Neuron (in vitro differentiated cells): ENCODE measurements around the gene SGMS1.

Experiments used
- H2AFZ ChIP-seq: one replicate; pipeline ENCODE4 v1.6.1; 2013; ENCODE audit warnings: low read depth, mild to moderate bottlenecking, inconsistent platforms, low read length, moderate library complexity
- H3K27me3 ChIP-seq: one replicate; pipeline ENCODE4 v1.6.1; 2013; ENCODE audit warnings: low read length; ENCODE audit not compliant: insufficient read depth
- H3K36me3 ChIP-seq: one replicate; pipeline ENCODE4 v1.6.1; 2013; ENCODE audit warnings: low read length; ENCODE audit not compliant: insufficient read depth
- H3K4me1 ChIP-seq: one replicate; pipeline ENCODE4 v1.6.1; 2013; ENCODE audit warnings: low read length; ENCODE audit not compliant: insufficient read depth
- H3K4me3 ChIP-seq: 2 replicates; pipeline ENCODE4 v1.5.1; 2013; ENCODE audit warnings: mild to moderate bottlenecking, low read length, moderate library complexity
- H3K9me3 ChIP-seq: one replicate; pipeline ENCODE4 v1.6.1; 2013; ENCODE audit warnings: low read length

Gene SGMS1

DNA sequence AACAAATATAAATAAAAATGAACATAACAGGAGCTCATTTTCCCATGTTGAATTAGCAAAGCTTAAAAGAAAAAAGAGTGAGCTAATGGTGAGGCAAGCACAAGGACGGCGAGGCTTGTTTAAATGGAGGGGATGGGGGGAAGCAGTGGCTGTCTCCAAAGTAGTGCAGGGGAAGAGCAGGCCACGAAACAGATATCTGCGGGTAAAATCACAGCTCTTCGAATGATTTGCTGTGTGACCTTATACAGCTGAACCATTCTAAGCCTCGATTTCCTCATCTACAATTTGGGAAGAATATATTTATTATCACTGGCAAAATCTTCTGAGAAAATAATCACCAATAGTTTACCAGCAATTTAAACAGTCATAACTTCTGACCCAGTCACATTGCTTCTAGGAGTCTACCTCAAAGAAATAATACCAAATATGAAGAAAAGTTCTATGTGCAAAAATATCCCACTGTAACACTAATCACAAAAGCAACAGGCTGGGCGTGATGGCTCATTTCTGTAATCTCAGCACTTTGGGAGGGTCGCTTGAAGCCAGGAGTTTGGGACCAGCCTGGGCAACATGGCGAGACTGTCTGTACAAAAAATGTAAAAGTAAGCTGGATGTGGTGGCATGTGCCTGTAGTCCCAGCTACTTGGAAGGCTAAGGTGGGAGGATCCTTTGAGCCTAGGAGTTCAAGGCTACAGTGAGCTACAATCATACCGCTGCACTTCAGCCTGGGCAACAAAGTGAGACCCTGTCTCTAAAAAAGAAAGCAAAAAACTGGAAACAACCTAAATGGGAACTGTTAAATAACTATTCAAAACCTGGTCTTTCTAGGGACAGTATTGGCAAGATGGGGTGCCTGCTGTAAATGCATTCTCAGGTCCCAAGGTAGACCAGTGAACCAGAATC is 309.3 kb downstream of the SGMS1 start:
- H3K27me3 ChIP-seq: no peaks in the 10 kb centered on the region
- no peaks in the 10 kb centered on the region for H3K9me3 ChIP-seq
- H3K4me1 ChIP-seq: no peaks in the 10 kb centered on the region
- no peak overlapping the region for H2AFZ ChIP-seq
- H3K36me3 ChIP-seq: peaks cover 4% of the 10 kb centered on the region
- H3K4me3 ChIP-seq: no peak overlapping the region

DNA sequence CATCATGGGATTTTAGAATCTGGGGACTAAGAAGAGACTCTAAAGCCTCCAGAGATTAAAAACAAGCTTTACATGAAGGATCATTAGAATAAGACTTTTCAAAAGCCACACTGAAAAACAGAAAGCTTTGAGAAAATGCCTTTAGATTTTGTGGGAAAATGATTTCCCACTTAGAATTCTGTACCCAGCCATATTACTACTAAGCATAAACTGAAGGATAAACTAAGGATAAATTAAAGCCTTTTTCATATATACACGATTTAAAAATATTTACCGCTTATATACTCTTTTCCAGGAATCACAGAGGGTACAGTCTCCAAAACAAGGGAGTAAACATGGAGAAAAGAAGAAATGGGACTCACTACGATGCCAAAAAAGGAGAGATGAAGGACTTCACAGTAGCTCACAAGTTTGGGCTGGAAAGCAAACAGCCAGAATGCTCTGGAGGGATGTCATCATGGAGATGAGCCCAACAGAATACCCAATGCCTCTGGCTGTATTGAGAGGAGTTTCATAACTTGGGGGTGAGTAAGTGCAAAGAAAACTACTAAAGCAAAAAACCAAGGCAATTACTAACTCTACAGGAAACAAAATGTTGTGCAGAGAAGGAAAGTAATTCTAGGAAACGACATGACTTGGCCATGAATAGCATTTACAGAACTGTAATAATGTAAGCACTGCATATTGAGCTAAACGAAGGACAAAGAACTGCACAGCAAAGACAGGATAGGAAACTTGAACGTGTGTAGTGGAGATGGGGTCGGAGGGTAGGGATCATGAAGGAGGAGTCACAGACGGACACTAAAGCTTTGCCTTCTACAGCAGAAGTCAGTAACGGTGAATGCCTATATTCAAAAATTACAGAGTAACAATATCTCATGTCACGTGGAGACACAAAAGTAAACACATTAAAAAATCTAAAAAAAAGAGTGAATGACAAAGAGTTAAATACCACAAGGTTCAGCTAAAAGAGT is 311.0 kb downstream of the SGMS1 start:
- no peaks in the 10 kb centered on the region for H3K27me3 ChIP-seq
- H3K4me1 ChIP-seq: no peaks in the 10 kb centered on the region
- peaks cover 4% of the 10 kb centered on the region for H3K36me3 ChIP-seq
- no peaks in the 10 kb centered on the region for H3K9me3 ChIP-seq
- no peak overlapping the region for H2AFZ ChIP-seq
- no peak overlapping the region for H3K4me3 ChIP-seq

DNA sequence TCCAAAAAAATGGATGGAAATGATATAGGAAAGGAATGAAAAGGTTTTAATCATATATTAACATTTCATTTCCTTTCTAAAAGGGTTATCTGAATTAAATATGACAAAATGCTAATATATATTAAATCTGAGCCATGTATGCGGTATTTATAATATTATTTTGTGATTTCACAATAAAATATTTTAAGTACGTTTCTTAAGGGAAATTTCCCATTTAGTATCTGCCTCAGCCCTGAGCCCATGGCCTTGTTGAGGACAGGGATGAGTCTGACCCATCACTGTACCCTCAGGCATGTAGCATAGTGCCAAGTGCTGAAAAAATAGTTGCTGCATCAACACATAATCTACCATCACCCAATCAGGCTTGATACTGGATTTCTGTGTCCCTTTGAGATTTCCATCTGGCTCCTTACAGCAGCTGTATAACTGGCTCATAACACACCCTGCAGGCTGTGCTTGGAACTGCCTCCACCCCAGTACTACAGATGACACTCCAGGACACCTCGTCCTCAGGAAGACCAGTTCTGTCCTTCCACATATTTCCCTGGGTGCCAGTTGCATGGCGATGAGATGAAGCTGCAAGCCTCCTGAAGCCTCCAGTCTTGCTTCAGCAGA is 313.1 kb downstream of the SGMS1 start:
- Histone ChIP-seq H3K9me3 (no peaks in the 10 kb centered on the region), H3K36me3 (peaks cover 4% of the 10 kb centered on the region), H2AFZ (no peak overlapping the region), H3K4me3 (no peak overlapping the region), H3K4me1 (no peaks in the 10 kb centered on the region), H3K27me3 (no peaks in the 10 kb centered on the region)

DNA sequence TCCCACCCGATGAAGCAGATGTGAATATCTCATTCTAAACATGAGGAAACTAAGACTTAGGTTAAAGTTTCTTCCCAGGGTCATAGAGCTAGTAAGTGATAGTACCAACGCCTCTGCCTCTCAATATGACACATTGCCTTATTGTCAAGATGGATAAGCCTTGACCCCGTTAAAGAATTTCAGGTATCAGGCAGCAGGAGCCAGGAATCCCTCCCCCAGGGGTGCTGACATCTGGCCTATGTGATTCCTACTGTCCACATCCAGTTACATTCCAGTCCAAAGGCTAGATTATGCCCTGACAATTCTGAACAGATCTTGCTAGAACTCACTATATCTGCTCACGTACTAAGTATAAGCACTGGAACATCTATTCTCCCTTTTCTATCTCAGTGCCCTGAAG is 314.4 kb downstream of the SGMS1 start:
- no peak overlapping the region for H2AFZ ChIP-seq
- H3K4me3 ChIP-seq: no peak overlapping the region
- H3K27me3 ChIP-seq: no peaks in the 10 kb centered on the region
- H3K9me3 ChIP-seq: no peaks in the 10 kb centered on the region
- peaks cover 4% of the 10 kb centered on the region for H3K36me3 ChIP-seq
- H3K4me1 ChIP-seq: no peaks in the 10 kb centered on the region

DNA sequence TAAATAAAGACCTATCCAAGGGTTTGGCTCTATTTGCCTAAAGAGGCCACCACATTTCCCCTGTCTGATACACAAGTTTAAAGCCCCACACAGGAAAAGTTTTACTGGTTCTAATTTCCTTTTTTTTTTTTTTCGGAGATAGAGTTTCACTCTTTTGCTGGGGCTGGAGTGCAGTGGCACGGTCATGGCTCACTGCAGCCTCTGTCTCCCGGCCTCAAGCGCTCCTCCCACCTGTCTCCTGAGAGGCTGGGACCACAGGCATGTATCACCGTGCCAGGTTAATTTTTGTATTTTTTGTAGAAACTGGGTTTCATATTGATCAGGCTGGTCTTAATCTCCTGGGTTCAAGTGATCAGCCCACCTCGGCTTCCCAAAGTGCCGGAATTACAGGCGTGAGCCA is 319.1 kb downstream of the SGMS1 start:
- Histone ChIP-seq H3K36me3 (no peaks in the 10 kb centered on the region), H3K4me1 (no peaks in the 10 kb centered on the region), H2AFZ (no peak overlapping the region), H3K9me3 (no peaks in the 10 kb centered on the region), H3K27me3 (no peaks in the 10 kb centered on the region), H3K4me3 (no peak overlapping the region)

DNA sequence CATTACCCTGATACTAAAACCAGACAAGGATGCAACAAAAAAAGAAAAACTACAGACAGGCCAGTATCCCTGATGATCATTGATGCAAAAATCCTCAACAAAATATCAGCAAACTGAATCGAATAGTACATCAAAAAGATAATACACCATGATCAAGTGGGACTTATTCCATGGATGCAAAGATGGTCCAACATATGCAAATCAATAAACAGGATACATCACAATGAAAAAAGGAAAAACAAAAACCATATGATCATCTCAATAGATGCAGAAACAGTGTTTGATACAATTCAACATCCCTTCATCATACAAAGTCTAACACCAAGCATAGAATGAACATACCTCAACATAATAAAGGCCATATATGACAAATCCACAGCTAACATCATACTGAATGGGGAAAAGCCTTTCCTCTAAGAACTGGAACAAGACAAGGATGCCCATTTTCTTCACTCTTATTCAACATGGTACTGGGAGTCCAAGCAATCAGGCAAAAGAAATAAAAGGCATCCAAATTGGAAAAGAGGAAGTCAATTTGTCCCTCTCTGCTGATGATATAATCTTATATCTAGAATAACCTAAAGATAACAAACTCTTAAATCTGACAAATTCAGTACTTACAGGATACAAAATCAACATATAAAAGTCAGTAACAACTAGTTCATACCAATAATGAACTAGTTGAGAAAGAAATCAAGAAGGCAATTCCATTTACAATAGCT is 323.6 kb downstream of the SGMS1 start:
- Histone ChIP-seq H2AFZ (no peak overlapping the region), H3K27me3 (no peaks in the 10 kb centered on the region), H3K36me3 (no peaks in the 10 kb centered on the region), H3K4me3 (no peak overlapping the region), H3K4me1 (peaks cover 10% of the 10 kb centered on the region), H3K9me3 (peaks cover 2% of the 10 kb centered on the region)

DNA sequence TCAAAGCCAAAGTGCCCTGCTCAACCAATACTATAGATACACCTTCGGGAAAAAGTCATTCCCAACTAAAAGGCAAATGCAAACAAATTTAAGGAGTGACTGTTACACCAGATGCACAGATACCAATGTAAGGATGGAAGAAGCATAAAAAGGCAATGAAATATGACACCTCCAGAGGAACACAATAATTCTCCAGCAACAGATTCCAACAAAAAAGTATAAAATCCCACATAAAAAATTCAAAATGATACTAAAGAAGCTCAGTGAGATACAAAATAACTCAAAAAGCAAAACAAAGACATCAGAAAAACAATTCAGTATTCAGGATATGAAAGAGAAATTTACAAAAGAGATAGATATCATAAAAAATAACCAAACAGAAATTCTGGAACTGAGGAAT is 328.4 kb downstream of the SGMS1 start:
- no peaks in the 10 kb centered on the region for H3K36me3 ChIP-seq
- H3K4me1 ChIP-seq: peaks cover 19% of the 10 kb centered on the region
- H3K27me3 ChIP-seq: no peaks in the 10 kb centered on the region
- peaks cover 2% of the 10 kb centered on the region for H3K9me3 ChIP-seq
- H2AFZ ChIP-seq: no peak overlapping the region
- H3K4me3 ChIP-seq: no peak overlapping the region

DNA sequence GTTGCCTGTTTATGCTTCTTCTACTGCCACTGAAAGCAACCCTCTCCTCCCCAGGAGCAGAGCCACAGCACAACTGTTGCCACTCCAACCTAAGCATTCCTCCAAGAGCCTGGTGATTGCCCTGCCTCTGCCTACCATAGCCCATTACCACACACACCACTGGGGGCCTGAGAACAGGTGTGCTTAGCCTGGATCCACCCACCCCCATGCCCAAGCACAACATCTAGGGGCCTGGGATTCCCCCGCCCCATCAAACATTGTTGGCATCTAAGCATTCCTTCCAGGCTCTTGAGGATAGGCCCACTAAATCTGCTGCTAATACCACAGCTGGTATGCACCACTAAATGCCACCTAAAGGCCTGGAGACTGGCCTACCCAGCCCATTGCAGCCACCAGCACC is 329.2 kb downstream of the SGMS1 start:
- no peaks in the 10 kb centered on the region for H3K27me3 ChIP-seq
- peaks cover 2% of the 10 kb centered on the region for H3K9me3 ChIP-seq
- no peak overlapping the region for H3K4me3 ChIP-seq
- no peaks in the 10 kb centered on the region for H3K36me3 ChIP-seq
- H2AFZ ChIP-seq: no peak overlapping the region
- H3K4me1 ChIP-seq: peaks cover 19% of the 10 kb centered on the region

DNA sequence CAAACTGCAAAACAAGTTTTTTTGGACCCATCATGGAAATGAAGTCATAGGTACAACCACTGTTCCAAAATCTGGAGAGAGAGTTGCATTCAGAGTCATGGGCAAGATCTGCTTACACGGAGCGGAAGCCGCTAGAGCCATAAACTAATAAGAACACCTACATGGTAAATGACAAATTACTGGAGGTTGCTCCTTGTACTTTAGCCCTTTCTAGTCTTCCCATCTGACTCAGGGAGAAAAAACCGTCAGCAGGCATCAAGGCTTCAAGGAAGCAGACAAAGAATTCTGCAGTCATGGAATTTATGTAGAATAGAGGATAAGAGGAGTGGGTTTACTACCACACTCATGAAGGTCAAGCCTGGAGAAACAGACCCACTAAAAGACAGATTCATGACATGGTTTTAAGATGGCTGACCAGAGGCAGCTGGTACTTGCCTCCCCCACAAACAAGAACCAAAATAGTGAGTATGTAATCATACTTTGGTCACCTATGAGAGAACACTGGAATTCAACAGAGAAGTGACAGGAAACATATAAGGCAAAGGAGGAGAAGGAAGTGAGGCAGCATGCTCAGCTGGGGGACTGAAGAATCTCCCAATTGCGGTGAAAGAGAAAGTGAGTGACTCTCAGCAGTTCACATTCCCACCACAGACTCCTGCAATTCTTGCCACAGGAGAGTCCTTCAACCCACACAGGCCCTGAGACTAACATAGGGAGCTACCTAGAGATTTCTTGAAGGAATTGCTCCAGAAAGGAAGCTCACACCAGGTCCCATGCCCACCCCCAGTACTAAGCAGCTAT is 330.0 kb downstream of the SGMS1 start:
- H3K4me3 ChIP-seq: no peak overlapping the region
- no peaks in the 10 kb centered on the region for H3K36me3 ChIP-seq
- H3K4me1 ChIP-seq: peaks cover 19% of the 10 kb centered on the region
- H2AFZ ChIP-seq: no peak overlapping the region
- H3K27me3 ChIP-seq: no peaks in the 10 kb centered on the region
- peaks cover 2% of the 10 kb centered on the region for H3K9me3 ChIP-seq

DNA sequence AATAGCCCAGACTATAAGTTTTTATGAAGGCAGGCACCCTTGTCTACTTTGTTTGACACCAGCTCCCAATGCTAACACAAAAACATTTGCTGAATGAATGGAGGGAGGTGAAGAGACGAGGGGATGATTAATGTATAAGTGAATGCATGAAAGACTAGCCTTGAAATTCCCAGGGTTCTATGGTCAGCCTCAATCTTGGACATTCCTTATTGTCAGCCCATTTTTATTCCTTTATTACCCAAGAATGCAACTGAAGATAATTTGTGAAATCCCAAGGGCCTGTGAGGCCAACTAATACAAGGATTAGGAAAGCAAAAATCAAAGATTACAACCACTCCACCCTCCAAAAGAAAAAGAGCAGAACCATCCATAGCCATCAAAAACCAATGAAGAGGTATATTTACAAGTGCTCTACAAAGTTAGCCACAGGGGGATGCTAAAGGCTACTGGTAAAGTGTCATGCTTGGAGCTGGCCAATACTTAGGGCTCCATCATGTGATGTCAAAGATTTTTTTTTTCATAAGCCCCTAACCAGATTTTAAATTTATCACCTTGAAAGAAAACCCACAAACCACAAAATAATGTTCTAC is 332.4 kb downstream of the SGMS1 start:
- H3K4me3 ChIP-seq: no peak overlapping the region
- H3K27me3 ChIP-seq: no peaks in the 10 kb centered on the region
- H3K9me3 ChIP-seq: no peaks in the 10 kb centered on the region
- H2AFZ ChIP-seq: no peak overlapping the region
- H3K36me3 ChIP-seq: no peaks in the 10 kb centered on the region
- H3K4me1 ChIP-seq: peaks cover 19% of the 10 kb centered on the region

DNA sequence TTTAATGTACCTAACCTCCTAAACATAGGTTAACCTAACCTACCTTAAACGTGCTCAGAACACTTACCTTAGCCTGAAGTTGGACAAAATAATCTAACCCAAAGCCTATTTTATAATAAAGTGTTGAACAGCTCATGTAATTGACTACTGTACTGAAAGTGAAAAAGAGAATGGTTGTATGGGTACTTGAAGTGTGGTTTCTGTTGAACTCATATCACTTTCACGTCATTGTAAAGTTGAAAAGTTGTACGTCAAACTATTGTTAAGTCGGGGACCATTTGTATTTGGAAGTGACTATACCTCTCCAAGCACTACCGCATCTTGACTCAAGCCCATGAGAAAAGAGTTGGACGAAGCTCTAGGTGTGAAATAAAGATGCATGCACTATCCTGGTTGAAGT is 334.6 kb downstream of the SGMS1 start:
- Histone ChIP-seq H3K27me3 (no peaks in the 10 kb centered on the region), H3K36me3 (no peaks in the 10 kb centered on the region), H3K9me3 (no peaks in the 10 kb centered on the region), H2AFZ (no peak overlapping the region), H3K4me1 (peaks cover 4% of the 10 kb centered on the region), H3K4me3 (no peak overlapping the region)
